Gastroesophageal sphincter (tissue), 4 donors: Measurements from ENCODE around the gene USP47. TPM values are rescaled to one million over a fixed set of nuclear protein-coding genes. Genes with fewer than 3 reads are reported as not detected.

Experiments used
- ATAC-seq: fragments of 150-250 bp; one replicate; pipeline ENCODE4 v1.9.1; 2016; ENCODE audit warnings: mild to moderate bottlenecking, moderate library complexity
- H3K27ac ChIP-seq, 4 donors: fragments of 200-600 bp; sonication (generic) in 3 of 4; 1 replicate in 3 of 4; 2 replicates in 1 of 4; pipeline ENCODE4 v1.5.1; 2016 to 2019
- H3K27me3 ChIP-seq: fragments of 200-600 bp; sonication (generic); one replicate; pipeline ENCODE4 v1.5.1; 2019
- H3K36me3 ChIP-seq, 2 donors: fragments of 200-600 bp; sonication (generic); one replicate each; pipeline ENCODE4 v1.5.1; 2019; ENCODE audit warnings: control low read depth in 1 of 2
- H3K4me1 ChIP-seq, 3 donors: fragments of 200-600 bp; sonication (generic); 1 replicate in 2 of 3; 2 replicates in 1 of 3; pipeline ENCODE4 v1.5.1; 2016 to 2019; ENCODE audit warnings: control low read depth in 2 of 3
- H3K4me3 ChIP-seq, 2 donors: fragments of 200-600 bp; sonication (generic); one replicate each; pipeline ENCODE4 v1.5.1; 2019; ENCODE audit warnings: mild to moderate bottlenecking in 1 of 2, moderate library complexity in 1 of 2
- H3K9me3 ChIP-seq, 3 donors: fragments of 200-600 bp; sonication (generic); one replicate each; pipeline ENCODE4 v1.5.1; 2017 to 2019; ENCODE audit warnings: control low read depth in 2 of 3
- POLR2AphosphoS5 ChIP-seq: sonication (generic); formaldehyde crosslinking; IDR thresholded peaks from one replicate; pipeline ENCODE4 v1.6.1; 2017; ENCODE audit warnings: antibody characterized with exemption
- WGBS, 2 donors: methylation state at CpG; one replicate each; pipeline ENCODE4 v1.1.5; 2018; ENCODE audit warnings: low coverage in 1 of 2; 5-methylcytosine and 5-hydroxymethylcytosine counted together
- total RNA-seq, 4 donors: library from RNA; depleted of rRNA; stranded (reverse); fragments of >200 nt; gene quantifications; one replicate each; pipeline ENCODE4 v1.1.0, GENCODE V29; 2016

The USP47 gene
- total RNA-seq, 4 donors from 2014 or later: 84.7 to 156 (median 115) TPM

- Histone ChIP-seq H3K36me3 (no peaks in the 10 kb centered on the region), H3K4me3 (peak within 1 kb of the TSS; percentile 18 to 71), H3K27ac (peak within 1 kb of the TSS in 3 of 4 donors; percentile 69 to 80 (median 72)), H3K4me1 (peaks cover 0 to 36% (median 0%) of the 10 kb centered on the region in 3 donors), H3K9me3 (no peaks in the 10 kb centered on the region), H3K27me3 (peaks cover 26% of the 10 kb centered on the region)
- WGBS, 2 donors: 29% methylated on average over 14 of the region's 71 CpGs; no CpG with 5 or more reads in 1 of the 2 donors
- no peak for TF ChIP-seq POLR2AphosphoS5
- ATAC-seq: peak; percentile 34
Observed at GRCh38 chr11:12007769-12008737, 166.3 kb downstream of the USP47 start, which contains the start of gene DKK3. DKK3 (minus strand) TSS chr11:12008626; CDS start chr11:12008582, 44 bp downstream.

Other genes starting within 250 kb of the USP47 start
- 10 to 100 TPM; 16.0 to 65.6 (median 35.2) TPM for gene GALNT18, start 220.0 kb upstream of the USP47 start, total RNA-seq
- 100 to 1,000 TPM in 2 of 4 donors, 10 to 100 TPM in 2; 72.1 to 249 (median 127) TPM for gene DKK3, start 166.7 kb downstream of the USP47 start, total RNA-seq